Mesothelial cell of epicardium (in vitro differentiated cells): ENCODE data around the gene ARAP3. TPM values are rescaled to one million over a fixed set of nuclear protein-coding genes. Genes with fewer than 3 reads are reported as not detected.

ENCODE experiments used
- DNase-seq, 2 experiments: peaks; one replicate each; pipeline ENCODE4 v3.0.0; 2021; ENCODE audit warnings: low spot score in 2 of 2; ENCODE audit not compliant: unreplicated experiment in 2 of 2
- H3K27ac Mint-ChIP-seq: 2 replicates; pipeline ENCODE4 v1.8.0; 2021; ENCODE audit warnings: mixed read lengths
- H3K27me3 Mint-ChIP-seq: 2 replicates; pipeline ENCODE4 v1.8.0; 2021; ENCODE audit warnings: low read depth, mixed read lengths
- H3K36me3 Mint-ChIP-seq: 2 replicates; pipeline ENCODE4 v1.8.0; 2021; ENCODE audit warnings: mixed read lengths
- H3K4me1 Mint-ChIP-seq: 2 replicates; pipeline ENCODE4 v1.8.0; 2021; ENCODE audit warnings: mixed read lengths
- H3K4me3 Mint-ChIP-seq: 2 replicates; pipeline ENCODE4 v1.8.0; 2021; ENCODE audit warnings: mild to moderate bottlenecking, moderate library complexity, mixed read lengths
- H3K9me3 Mint-ChIP-seq: 2 replicates; pipeline ENCODE4 v1.8.0; 2021; ENCODE audit warnings: mixed read lengths
- CTCF ChIP-seq: fragments of 200-600 bp; sonication (generic); IDR thresholded peaks from one replicate; pipeline ENCODE4 v1.5.0; 2021; ENCODE audit warnings: antibody characterized with exemption; ENCODE audit not compliant: unreplicated experiment
- total RNA-seq: library from RNA; stranded (reverse); gene quantifications from 3 replicates; pipeline ENCODE4 v1.2.1, GENCODE V29; 2021

ARAP3 gene
- total RNA-seq, 1 donor from 2014 or later = 50.9 TPM

- Mint-ChIP-seq H3K27me3 (no peaks in the 10 kb centered on the region), H3K4me3 (no peak overlapping the region), H3K27ac (peak overlapping the region; percentile 67), H3K4me1 (peaks cover 35% of the 10 kb centered on the region), H3K9me3 (no peaks in the 10 kb centered on the region), H3K36me3 (peaks cover 5% of the 10 kb centered on the region)
- DNase-seq = no peak
- TF ChIP-seq CTCF = no peak
Measured at GRCh38 chr5:141683596-141684141, 1.6 kb upstream of the ARAP3 start.

- Mint-ChIP-seq H3K27ac (peak overlapping the region; percentile 74), H3K36me3 (peaks cover 13% of the 10 kb centered on the region), H3K27me3 (no peaks in the 10 kb centered on the region), H3K4me1 (peaks cover 24% of the 10 kb centered on the region), H3K9me3 (no peaks in the 10 kb centered on the region), H3K4me3 (peak overlapping the region; percentile 63)
- no peak for DNase-seq
- TF ChIP-seq CTCF = no peak
Measured at GRCh38 chr5:141681295-141681694, 735 bp downstream of the ARAP3 start.

- Mint-ChIP-seq H3K9me3 (no peaks in the 10 kb centered on the region), H3K27me3 (no peaks in the 10 kb centered on the region), H3K4me3 (peak overlapping the region; percentile 63), H3K4me1 (peaks cover 24% of the 10 kb centered on the region), H3K27ac (peak overlapping the region; percentile 33), H3K36me3 (peaks cover 13% of the 10 kb centered on the region)
- TF ChIP-seq CTCF = no peak
- no peak for DNase-seq
Measured at GRCh38 chr5:141680751-141681201, 1.3 kb downstream of the ARAP3 start.

GRCh38 chr5:141680178-141680577, 1.9 kb downstream of the ARAP3 start:
- DNase-seq = no peak
- Mint-ChIP-seq H3K4me1 (peaks cover 24% of the 10 kb centered on the region), H3K4me3 (no peak overlapping the region), H3K36me3 (peaks cover 13% of the 10 kb centered on the region), H3K27ac (no peak overlapping the region), H3K9me3 (no peaks in the 10 kb centered on the region), H3K27me3 (no peaks in the 10 kb centered on the region)
- TF ChIP-seq CTCF = no peak

GRCh38 chr5:141677415-141677814, 4.6 kb downstream of the ARAP3 start:
- TF ChIP-seq CTCF = no peak
- no peak overlapping the region for H3K4me3 Mint-ChIP-seq
- no peaks in the 10 kb centered on the region for H3K27me3 Mint-ChIP-seq
- no peaks in the 10 kb centered on the region for H3K9me3 Mint-ChIP-seq
- H3K27ac Mint-ChIP-seq = no peak overlapping the region
- peaks cover 14% of the 10 kb centered on the region for H3K36me3 Mint-ChIP-seq
- peaks cover 17% of the 10 kb centered on the region for H3K4me1 Mint-ChIP-seq
- no peak for DNase-seq

GRCh38 chr5:141675672-141676071, 6.4 kb downstream of the ARAP3 start:
- H3K4me1 Mint-ChIP-seq = peaks cover 4% of the 10 kb centered on the region
- DNase-seq = no peak
- H3K27ac Mint-ChIP-seq = no peak overlapping the region
- no peak for TF ChIP-seq CTCF
- no peaks in the 10 kb centered on the region for H3K9me3 Mint-ChIP-seq
- peaks cover 14% of the 10 kb centered on the region for H3K36me3 Mint-ChIP-seq
- no peaks in the 10 kb centered on the region for H3K27me3 Mint-ChIP-seq
- no peak overlapping the region for H3K4me3 Mint-ChIP-seq
